NOMO-1 treated with DMSO at 0.1 percent for 48 hours (cell line): ENCODE measurements around the gene AHNAK.

ENCODE experiments used
- DNase-seq: peaks from one replicate; lab custom pipeline; 2025; ENCODE audit not compliant: unreplicated experiment; lab: John Stamatoyannopoulos, UW

The AHNAK gene

GRCh38 chr11:62413060-62413696, 133.4 kb downstream of the AHNAK start:
- no peak for DNase-seq

GRCh38 chr11:62411524-62411923, 135.1 kb downstream of the AHNAK start:
- no peak for DNase-seq

- no peak for DNase-seq
These were observed 135.6 kb downstream of the AHNAK start for GRCh38 chr11:62410972-62411371.

GRCh38 chr11:62409831-62410230, 136.8 kb downstream of the AHNAK start:
- DNase-seq: no peak

- no peak for DNase-seq
These were observed 140.6 kb downstream of the AHNAK start for GRCh38 chr11:62406034-62406433.

- DNase-seq: no peak
These were observed 141.7 kb downstream of the AHNAK start for GRCh38 chr11:62404901-62405300.

GRCh38 chr11:62404435-62404834, 142.2 kb downstream of the AHNAK start:
- no peak for DNase-seq

GRCh38 chr11:62402960-62403730, 143.5 kb downstream of the AHNAK start:
- DNase-seq: no peak

GRCh38 chr11:62402226-62402959, 144.2 kb downstream of the AHNAK start:
- peak; percentile 54 for DNase-seq

GRCh38 chr11:62401811-62402210, 144.8 kb downstream of the AHNAK start:
- DNase-seq: no peak

GRCh38 chr11:62401356-62401755, 145.2 kb downstream of the AHNAK start:
- DNase-seq: no peak

GRCh38 chr11:62400760-62401159, 145.8 kb downstream of the AHNAK start:
- DNase-seq: no peak

GRCh38 chr11:62400281-62400680, 146.3 kb downstream of the AHNAK start:
- no peak for DNase-seq

GRCh38 chr11:62399878-62400266, 146.7 kb downstream of the AHNAK start:
- no peak for DNase-seq

- DNase-seq: no peak
These were observed 147.3 kb downstream of the AHNAK start for GRCh38 chr11:62399172-62399877.

- DNase-seq: peak; percentile 37
These were observed 148.3 kb downstream of the AHNAK start for GRCh38 chr11:62398011-62398994.

- DNase-seq: no peak
These were observed 150.6 kb downstream of the AHNAK start for GRCh38 chr11:62395885-62396551.

- peak; percentile 74 for DNase-seq
These were observed 151.6 kb downstream of the AHNAK start for GRCh38 chr11:62394825-62395538.

GRCh38 chr11:62393735-62394134, 152.9 kb downstream of the AHNAK start:
- DNase-seq: no peak
